HG03139 (cell line): Measurements from ENCODE around the gene PLXNB2.

Source experiments
- ATAC-seq: cut with Tn5 transposase; IDR thresholded peaks from one replicate; pipeline ENCODE4 v1.9.1; 2021; ENCODE audit not compliant: unreplicated experiment

PLXNB2 gene

DNA sequence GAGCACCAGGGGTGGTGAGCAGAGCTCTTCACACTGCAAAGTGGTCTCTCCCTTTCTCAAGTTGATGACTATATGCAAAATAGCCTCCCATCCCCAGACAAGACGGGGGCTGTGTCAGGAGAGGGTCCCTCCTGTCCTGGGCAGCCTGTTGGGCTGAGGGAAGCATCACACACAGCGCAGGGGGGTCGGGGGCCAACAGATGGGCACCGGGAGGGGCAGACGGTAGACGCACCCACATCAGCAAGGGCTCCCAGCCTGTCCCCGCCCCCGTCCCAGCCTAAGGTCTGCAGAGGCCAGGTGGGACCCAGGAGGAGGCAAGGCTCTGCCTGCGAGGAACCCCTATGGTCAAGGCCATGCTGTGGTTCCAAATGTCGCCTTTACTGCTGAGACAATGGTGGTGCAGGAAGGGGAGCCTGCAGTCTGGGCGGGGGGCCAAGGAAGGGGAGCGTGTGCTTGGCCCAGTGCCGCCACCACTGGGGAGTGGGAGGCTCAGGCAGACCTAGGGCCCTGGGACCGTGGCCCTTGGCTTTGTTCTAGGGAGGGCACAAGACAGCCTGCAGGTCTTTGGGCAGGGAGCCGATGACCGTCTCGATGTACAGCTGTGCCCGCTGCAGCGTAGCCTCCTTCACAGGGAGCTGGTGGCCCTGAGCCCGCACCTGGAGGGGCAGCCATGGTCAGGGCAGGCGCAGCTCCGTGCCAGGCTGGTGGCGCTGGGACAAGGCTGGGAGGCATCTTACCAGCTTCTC lies 4.3 kb upstream of the PLXNB2 start:
- no peak for ATAC-seq

DNA sequence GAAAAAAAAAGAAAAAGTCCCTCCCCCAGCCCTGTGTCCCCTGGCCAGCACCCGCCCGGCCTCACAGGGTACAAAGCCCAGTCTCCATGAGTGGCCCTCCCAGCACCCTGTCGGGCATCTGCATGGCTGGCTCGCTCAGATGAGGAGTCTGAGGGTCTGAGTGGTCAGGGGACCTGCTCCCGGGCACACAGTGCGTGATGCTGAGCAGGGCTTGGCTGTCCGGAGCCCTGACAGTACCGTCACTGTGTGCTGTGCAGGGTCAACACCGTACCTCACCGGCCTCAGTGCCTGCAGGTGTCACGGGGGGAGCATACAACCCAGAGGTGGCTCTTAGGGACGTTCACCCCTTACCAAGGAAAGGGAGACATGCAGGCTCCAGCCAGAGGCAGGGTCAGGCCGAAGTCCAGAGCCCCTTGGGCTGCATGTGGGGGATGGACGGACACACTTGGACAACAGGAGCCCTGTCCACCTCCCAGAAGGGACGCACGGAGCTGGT lies 3.6 kb upstream of the PLXNB2 start:
- ATAC-seq = no peak

DNA sequence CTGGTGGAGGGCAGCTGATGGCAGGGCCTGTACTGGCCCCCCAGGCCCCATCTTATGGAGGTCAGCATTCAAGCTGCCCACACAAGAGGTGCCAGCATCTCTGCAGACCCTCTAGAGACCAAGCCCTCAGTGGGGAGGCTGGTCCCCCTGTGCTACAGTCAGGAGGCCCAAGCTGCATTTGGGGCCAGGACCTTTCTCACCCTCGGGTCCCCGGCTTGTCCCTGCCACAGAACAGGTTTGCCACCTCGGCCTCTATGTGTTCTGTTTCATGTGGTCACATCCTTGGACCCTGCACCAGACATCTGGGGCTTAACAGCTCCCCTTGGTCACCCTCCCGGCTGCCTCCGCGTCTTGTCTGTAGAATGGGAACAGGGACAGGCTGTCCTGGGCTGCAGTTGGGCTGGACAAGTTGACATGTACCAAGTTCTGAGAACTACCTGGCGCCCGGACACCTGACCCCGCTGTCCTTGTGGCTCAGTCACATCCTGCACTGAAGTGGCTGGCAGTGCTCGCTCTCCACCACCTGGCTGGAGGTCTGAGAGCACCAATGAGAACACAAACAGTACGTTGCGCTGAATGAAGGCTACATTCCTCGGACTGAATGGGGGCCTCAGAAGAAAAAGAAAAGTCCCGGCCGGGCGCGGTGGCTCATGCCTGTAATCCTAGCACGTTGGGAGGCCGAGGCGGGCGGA lies 2.7 kb upstream of the PLXNB2 start:
- ATAC-seq = no peak

DNA sequence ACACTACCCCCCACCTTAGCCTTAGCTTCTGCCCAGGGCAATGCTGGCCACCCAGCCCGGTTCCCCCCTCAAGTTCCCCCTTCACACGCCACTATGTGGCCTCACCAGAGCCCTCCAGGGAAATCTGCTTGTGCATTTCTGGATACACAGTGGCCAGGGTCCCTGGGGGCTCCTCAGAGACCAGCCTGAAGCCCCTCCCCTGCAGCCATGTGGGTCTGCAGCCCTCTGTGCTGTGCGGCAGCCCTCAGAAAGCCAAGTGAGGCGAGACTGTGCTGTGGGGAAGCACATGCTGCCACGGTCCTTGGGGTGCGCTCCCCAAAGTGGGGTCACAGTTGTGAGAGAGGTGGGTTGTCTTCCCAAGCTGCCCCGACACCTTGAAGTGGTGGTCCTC lies 2.1 kb upstream of the PLXNB2 start:
- no peak for ATAC-seq

DNA sequence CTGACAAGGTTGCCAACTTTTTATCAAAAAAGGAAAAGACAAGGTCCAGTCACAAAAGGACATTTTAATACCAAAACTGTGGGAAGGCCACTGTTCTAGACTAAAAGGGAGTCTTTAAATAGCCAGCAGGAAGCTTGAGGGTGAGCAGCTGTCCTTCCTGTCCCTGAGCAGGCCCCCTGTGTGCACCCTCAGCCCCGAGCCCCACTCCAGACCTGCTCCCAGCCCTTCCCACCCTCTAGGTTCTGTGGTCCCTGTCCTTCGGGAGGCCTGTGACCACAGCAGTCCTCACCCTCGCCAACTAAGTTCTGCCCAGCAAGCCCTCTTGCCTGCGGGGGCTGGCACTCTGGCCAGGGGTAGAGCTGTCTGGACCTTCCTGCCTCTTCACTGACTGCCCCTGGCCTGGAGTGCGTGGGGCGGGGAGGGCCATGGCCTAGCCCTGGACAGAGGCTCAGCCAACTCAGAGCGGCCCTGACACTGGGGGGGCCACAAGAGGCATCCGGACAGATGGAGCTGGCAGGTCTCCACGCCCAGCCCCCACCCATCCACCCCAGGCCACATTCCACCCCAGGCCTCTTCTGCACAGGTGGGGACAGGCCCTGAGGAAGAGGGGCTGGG lies 1.6 kb upstream of the PLXNB2 start:
- ATAC-seq = no peak

DNA sequence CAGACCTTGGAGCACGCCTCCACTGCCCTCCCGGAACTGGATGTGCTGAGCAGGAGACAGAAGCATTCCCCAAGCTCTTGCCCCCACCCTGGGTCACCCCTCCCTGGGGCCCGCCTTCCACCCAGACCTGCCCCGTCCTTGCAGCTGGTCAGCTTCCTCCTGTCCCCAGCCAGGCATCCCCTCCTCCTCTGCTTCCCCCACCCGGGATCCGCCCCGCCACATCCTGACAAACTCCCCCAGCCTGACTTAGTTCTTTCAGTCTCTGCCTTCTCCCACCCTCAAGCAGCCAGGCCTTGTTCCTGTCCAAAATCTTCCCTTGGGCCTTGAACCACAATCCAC lies 1.1 kb upstream of the PLXNB2 start:
- no peak for ATAC-seq

DNA sequence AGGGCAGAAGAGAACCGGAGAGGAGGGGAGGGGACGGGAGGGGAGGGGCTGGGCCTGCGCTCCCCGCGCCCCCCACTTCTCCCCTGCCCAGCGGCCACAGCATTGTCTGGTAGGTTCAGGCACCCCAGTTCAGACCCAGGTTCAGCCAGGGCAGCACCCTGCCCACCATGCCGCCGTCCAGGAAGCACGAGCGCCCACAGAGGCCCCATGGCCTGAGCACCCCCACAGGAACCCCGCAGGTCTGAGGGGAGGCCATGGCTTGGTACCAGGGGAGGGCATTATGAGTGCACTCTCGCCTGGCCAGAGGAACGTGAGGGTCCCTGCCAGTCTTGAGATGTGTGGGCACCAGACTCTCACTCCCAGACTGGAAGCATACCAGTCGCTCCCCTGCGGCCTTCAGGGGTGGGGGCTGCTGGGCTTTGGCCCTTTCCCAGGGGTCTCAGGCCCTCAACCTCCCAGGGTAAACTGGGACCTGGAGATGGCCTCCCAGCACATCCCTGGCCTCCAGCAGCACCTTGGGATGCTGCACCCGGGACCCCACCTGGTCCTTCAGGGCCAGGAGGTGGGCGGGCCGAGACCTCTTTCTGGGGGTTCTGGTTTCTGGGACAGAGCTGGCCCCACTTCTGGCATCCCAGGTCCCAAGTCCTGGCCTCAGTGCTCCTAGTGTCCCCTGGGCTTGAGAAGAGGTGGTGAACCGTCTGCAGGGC lies 597 bp upstream of the PLXNB2 start:
- no peak for ATAC-seq

DNA sequence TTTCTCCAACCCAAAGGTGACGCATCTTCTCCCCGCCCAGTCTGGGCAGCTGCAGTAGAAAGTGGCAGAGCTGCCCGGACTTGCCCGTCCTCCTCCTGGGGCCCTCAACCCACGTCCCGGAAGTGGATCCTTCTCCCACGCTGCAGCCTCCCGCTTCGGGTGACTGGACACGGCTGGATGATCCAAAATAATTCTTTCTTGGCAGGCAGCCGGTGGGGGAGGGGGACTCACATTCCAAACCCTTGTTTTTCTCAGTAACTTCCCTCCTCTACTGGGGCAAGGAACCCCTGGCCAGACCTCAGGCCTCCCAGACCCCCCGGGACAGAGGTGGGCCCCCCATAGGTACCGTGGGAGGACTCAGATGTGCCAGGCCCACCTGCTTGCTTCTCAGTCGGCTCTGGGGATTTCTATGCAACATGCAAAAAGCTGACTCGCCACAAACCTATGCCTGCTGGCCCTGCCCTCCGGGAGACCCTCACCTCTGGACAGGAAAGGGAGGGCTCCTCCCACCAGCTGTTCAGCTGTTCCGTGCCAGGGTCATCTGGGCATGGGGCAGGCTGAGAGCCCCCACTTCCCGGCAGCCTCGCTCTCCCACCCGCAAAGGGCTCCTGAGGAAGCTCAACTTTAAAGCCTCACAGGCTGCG lies 1.4 kb downstream of the PLXNB2 start:
- ATAC-seq = no peak

DNA sequence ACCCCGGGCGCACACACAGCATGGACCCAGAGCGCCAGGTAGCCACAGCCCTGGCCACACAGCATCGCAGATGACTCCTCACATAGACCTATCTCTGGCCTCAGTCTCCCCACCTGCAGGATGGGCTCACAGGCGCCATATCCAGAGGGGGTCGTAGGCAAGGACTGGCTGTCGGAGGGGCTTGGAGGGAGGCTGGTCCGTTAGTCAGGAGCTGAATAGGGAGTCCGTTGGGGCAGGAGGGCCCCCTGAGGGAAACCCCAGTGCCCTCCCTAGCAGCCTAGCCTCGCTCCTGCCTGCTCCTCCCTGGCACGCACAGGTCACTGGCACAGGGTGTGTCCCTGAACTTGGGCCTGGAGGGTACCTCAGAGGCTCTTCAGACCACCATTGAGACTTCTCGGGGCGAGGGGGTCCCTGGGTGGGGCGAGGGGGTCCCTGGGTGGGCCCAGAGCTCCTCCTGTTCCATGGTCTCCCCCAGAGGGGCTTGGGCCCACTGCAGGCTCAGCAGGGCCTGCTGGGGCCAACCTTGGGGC lies 2.0 kb downstream of the PLXNB2 start:
- ATAC-seq = no peak

DNA sequence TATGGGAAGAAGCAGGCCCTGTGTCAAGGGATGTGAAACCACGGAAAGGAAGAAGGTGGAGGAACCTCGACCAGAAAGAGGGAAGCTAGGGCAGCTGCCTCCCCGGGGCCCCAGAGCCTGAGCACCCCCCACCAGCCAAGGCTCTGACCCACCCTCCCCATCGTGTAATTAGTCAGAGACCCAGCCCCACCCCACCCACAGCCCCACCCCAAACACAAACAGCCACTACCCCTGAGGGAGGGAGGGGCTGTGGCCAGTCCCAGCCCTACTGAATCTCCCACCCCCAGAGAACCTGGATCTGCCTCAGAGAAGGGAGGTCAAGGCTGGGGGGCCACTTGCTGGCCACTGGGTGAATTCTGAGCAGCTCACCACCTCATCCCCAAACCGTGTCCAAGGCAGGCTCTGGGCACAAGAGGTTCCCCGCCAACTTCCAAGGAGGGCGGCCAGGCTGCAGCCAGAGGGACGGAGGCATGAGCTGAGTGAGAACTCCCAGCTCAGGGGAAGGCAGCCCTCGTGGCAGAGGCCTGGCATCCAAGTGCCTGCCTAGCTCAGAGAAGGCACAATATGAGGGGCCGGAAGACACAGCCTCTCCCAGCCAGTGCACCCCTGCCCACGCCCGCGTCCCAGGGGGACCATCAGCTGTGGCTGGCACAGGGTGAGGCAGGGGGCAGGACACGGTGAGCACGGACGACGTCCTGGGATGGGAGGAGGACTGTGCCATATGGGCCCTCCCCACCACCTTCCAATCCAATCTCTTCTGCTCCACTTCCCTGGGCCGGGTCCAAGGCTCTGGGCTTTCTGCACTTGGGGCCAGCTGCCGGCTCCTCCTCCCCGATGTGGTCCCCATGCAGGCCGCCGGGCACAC lies 2.7 kb downstream of the PLXNB2 start:
- ATAC-seq = no peak

DNA sequence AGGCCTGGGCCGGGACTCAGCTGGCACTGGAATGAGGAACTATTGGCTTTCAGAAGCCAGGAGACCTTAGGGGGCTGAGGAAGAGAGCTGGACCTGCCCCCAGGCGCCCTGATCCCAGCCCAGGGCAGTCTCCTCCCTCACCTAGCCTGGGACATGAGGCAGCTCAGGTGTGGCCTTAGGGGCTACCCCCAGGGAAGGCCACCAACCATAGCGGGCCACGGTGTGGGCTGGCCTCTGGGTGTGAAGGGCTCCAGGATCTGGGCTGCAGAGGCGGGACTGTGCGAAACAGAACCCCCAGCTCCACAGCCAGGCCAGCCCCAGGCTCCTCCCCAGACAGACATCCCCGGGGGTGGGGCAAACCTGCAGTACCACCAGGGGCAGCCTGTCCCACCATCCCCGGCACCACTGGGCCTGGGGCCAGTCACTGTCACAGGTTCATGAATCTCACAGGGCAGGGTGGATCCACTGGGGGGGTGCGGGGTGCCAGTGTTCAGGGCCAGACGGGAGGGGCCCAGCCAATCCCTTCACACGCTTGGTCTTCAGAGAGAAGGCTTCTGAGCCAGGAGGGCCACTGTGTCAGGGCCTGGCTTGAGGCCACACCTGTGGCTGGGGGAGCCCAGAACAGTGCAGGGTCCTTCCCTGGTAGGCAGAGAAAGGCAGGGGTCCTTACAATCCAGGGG lies 3.5 kb downstream of the PLXNB2 start:
- no peak for ATAC-seq

DNA sequence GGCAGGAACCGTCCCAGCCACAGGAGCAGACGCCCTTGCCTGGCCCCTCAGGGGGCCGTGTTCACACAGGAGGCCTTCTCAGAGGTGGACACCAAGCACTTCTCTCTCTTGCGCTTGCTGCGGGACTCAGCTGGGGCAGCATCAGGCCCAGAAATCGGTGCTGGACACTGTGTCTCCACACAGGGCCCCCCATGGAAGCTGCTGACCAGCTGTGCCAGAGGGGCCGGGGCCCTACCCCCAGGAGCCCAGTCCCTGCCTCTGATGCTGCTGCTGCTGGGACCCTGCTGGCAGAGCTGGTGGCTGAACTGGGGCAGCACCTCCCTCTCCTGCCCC lies 4.0 kb downstream of the PLXNB2 start:
- no peak for ATAC-seq

DNA sequence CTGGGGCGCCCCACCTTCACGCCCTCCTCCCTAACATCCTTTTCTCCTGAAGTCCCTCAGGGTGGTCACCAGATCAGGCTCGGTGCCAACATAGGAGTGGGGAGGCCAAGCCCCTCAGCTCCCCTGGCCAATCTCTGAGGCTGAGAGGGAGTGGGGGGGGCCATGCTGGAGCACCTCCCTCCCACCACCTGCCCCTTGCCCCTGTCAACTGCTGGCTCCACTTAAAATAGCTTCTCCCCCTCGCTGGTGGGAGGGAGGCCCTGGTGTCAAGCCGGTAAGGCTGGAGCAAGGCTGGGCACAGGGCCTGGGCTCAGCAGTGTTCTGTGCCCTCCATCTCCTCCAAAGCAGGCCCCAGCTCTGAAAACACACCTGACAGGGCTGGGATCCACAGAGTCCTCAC lies 4.9 kb downstream of the PLXNB2 start:
- no peak for ATAC-seq

DNA sequence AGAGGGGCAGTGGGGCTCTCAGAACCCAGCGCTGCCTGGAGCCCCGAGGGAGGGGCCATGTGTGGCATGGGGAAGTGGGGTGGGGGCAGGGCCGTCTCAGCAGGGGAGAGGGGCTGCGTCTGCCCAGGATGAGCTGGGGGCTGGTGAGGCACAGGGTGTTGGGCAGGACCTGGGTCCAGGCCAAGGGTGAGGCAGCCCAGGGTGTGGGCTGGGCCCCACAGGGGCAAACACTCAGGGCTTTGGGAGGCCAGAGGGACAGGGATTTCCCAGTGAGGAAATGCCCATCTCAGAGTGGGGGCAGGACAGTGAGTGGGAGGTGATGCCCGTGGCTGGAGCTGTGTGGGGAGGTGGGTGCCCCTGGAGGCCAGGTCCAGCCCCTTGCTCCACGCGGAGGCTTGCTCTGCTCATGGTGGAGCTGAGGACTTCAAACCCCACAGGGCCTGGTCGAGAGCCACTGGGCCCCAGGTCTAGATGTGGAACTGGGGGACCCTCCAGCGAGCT lies 5.4 kb downstream of the PLXNB2 start:
- no peak for ATAC-seq

DNA sequence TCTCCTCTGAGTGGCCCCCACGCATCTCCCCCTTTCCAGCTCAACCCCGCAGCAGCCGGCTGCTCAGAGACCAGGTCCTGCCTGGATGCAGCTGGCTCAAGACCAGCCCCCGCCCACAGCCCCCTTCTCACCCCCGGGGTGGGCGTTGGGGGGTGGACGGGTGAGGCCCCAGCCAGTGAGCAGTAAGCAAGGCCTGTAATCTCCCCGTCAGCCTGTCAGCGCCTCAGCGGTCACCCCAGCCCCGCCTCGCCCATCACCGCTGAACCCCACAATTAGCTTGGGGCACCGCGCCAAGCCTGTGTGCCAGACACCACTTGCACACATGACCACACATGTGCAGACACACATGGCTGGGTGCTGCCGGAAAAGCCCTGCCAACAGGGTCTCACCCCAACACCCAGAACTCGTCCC lies 5.9 kb downstream of the PLXNB2 start:
- ATAC-seq = no peak

DNA sequence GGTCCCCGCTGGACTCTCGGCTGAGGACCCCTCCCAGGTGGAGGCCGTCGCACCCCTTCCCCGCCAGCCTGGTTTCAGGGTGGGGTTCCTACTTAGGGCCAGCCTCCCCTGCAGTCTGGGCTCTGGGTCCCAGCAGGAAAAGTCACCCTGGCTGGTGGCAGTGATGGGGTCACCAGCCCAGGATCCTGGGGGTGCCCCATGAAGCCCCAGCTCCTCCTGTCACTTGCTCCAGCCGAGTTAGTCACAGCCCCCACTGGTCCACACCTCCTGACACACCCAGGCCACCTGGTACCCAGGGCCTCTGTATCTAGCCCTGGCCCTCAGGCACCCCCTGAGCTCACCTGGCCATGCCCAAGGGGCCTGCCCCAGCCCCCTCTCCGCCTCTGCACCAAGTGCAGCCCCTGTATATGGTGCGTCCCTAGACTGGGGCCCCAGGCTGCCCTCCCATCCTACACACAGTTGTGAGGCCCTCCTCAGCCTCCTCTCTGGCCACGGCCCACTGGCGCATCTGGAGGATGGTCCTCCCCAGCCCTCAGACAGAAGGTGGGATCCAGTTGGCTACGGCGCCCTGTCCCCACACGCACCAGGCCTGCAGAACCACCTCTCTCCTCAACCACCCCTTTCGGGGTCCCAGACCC lies 6.7 kb downstream of the PLXNB2 start:
- no peak for ATAC-seq

DNA sequence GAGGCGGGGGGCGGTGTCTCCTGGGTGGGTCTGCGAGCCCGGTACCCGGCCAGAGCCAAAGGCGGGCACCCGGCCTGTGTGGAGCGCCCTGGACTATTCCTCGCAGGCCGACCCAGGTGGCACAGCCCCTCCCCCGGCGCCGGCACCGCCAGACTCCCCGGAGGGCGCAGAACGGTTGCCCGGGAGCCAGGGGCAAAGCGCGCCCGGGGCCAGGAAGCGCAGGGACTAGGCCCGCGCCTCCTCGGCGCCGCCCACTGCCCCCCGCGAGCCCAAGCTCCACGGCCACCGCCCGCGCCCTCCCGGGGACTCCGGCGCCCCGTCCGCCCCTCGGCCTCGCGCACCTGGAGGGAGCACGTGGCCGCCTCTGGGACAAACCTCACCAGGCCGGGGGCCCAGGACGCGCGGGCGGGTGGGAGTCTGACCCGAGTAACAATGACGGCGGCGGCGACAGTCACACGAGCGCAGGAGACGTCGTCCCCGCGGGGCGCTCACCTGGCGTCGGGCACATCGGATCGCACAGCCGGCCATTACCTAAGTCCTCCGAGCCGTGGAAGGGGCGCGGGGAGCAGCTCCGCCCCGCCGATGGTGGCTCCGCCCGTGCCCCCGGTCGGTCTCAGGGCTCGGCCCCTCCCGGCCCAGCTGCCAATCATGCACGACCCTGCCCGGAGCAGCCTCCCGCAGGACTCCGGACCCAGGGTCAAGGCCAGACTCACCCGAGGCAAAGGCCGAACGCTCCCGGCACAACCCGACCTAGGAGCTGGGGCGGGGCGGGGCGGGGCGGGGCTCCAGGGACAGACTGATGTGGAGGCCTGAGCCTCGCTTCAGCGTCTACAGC lies 7.4 kb downstream of the PLXNB2 start:
- ATAC-seq = no peak
